ENCODE data around the gene GRIK1.
"Not testable (repeated sequence)": the region's sequence is repeated elsewhere in the genome, so short reads cannot be mapped to it uniquely, and the experiment has no call there.

GRIK1 gene

GRCh38 chr21:29621525-29621924 lies 318.3 kb downstream of the GRIK1 start:
- Histone ChIP-seq H3K9me3 (ENCODE audit: control insufficient read depth, low read length) (no peaks in the 10 kb centered on the region), H3K4me1 (ENCODE audit: control insufficient read depth, insufficient read depth, low read length, poor library complexity, severe bottlenecking) (no peaks in the 10 kb centered on the region), H3K4me3 (ENCODE audit: insufficient read depth, low read depth, low read length, poor library complexity, severe bottlenecking) (no peak overlapping the region), H3K27ac (ENCODE audit: insufficient read depth, low read length, poor library complexity, severe bottlenecking) (no peak overlapping the region), H3K36me3 (ENCODE audit: control insufficient read depth, insufficient read depth, low read length) (no peaks in the 10 kb centered on the region), H3K27me3 (replicated peaks; ENCODE audit: control insufficient read depth, insufficient read depth, low read length, poor library complexity, severe bottlenecking) (no peaks in the 10 kb centered on the region)
- no peak for DNase-seq

- DNase-seq: no peak
- Histone ChIP-seq H3K4me1 (ENCODE audit: control insufficient read depth, insufficient read depth, low read length, poor library complexity, severe bottlenecking) (no peaks in the 10 kb centered on the region), H3K9me3 (ENCODE audit: control insufficient read depth, low read length) (no peaks in the 10 kb centered on the region), H3K36me3 (ENCODE audit: control insufficient read depth, insufficient read depth, low read length) (no peaks in the 10 kb centered on the region), H3K4me3 (ENCODE audit: insufficient read depth, low read depth, low read length, poor library complexity, severe bottlenecking) (no peak overlapping the region), H3K27ac (ENCODE audit: insufficient read depth, low read length, poor library complexity, severe bottlenecking) (no peak overlapping the region), H3K27me3 (replicated peaks; ENCODE audit: control insufficient read depth, insufficient read depth, low read length, poor library complexity, severe bottlenecking) (no peaks in the 10 kb centered on the region)
These were observed 323.5 kb downstream of the GRIK1 start for GRCh38 chr21:29616209-29616751.

GRCh38 chr21:29613877-29614276 lies 325.9 kb downstream of the GRIK1 start:
- DNase-seq: no peak
- no peaks in the 10 kb centered on the region for H3K36me3 ChIP-seq (ENCODE audit: control insufficient read depth, insufficient read depth, low read length)
- no peaks in the 10 kb centered on the region for H3K27me3 ChIP-seq (replicated peaks; ENCODE audit: control insufficient read depth, insufficient read depth, low read length, poor library complexity, severe bottlenecking)

GRCh38 chr21:29613021-29613420 lies 326.8 kb downstream of the GRIK1 start:
- Histone ChIP-seq H3K4me3 (ENCODE audit: insufficient read depth, low read depth, low read length, poor library complexity, severe bottlenecking) (no peak overlapping the region), H3K9me3 (ENCODE audit: control insufficient read depth, low read length) (no peaks in the 10 kb centered on the region), H3K36me3 (ENCODE audit: control insufficient read depth, insufficient read depth, low read length) (no peaks in the 10 kb centered on the region), H3K4me1 (ENCODE audit: control insufficient read depth, insufficient read depth, low read length, poor library complexity, severe bottlenecking) (no peaks in the 10 kb centered on the region), H3K27me3 (replicated peaks; ENCODE audit: control insufficient read depth, insufficient read depth, low read length, poor library complexity, severe bottlenecking) (no peaks in the 10 kb centered on the region), H3K27ac (ENCODE audit: insufficient read depth, low read length, poor library complexity, severe bottlenecking) (no peak overlapping the region)
- no peak for DNase-seq

More at GRCh38 chr21:29613877-29614276, 325.9 kb downstream of the GRIK1 start:
- Histone ChIP-seq H3K4me3 (ENCODE audit: insufficient read depth, low read depth, low read length, poor library complexity, severe bottlenecking) (no peak overlapping the region), H3K9me3 (ENCODE audit: control insufficient read depth, low read length) (no peaks in the 10 kb centered on the region), H3K4me1 (ENCODE audit: control insufficient read depth, insufficient read depth, low read length, poor library complexity, severe bottlenecking) (no peaks in the 10 kb centered on the region), H3K27ac (ENCODE audit: insufficient read depth, low read length, poor library complexity, severe bottlenecking) (no peak overlapping the region)

- Histone ChIP-seq H3K4me3 (ENCODE audit: insufficient read depth, low read depth, low read length, poor library complexity, severe bottlenecking) (no peak overlapping the region), H3K36me3 (ENCODE audit: control insufficient read depth, insufficient read depth, low read length) (no peaks in the 10 kb centered on the region), H3K27ac (ENCODE audit: insufficient read depth, low read length, poor library complexity, severe bottlenecking) (no peak overlapping the region), H3K4me1 (ENCODE audit: control insufficient read depth, insufficient read depth, low read length, poor library complexity, severe bottlenecking) (no peaks in the 10 kb centered on the region), H3K9me3 (ENCODE audit: control insufficient read depth, low read length) (no peaks in the 10 kb centered on the region), H3K27me3 (replicated peaks; ENCODE audit: control insufficient read depth, insufficient read depth, low read length, poor library complexity, severe bottlenecking) (no peaks in the 10 kb centered on the region)
- DNase-seq: no peak
These were observed 328.9 kb downstream of the GRIK1 start for GRCh38 chr21:29610779-29611360.

- no peaks in the 10 kb centered on the region for H3K9me3 ChIP-seq (ENCODE audit: control insufficient read depth, low read length)
- no peak for DNase-seq
- H3K36me3 ChIP-seq (ENCODE audit: control insufficient read depth, insufficient read depth, low read length): no peaks in the 10 kb centered on the region
- H3K27ac ChIP-seq (ENCODE audit: insufficient read depth, low read length, poor library complexity, severe bottlenecking): no peak overlapping the region
- no peak overlapping the region for H3K4me3 ChIP-seq (ENCODE audit: insufficient read depth, low read depth, low read length, poor library complexity, severe bottlenecking)
- no peaks in the 10 kb centered on the region for H3K4me1 ChIP-seq (ENCODE audit: control insufficient read depth, insufficient read depth, low read length, poor library complexity, severe bottlenecking)
- no peaks in the 10 kb centered on the region for H3K27me3 ChIP-seq (replicated peaks; ENCODE audit: control insufficient read depth, insufficient read depth, low read length, poor library complexity, severe bottlenecking)
These were observed 333.2 kb downstream of the GRIK1 start for GRCh38 chr21:29606613-29607012.

GRCh38 chr21:29605219-29605618 lies 334.6 kb downstream of the GRIK1 start:
- not testable (repeated sequence) for H3K4me3 ChIP-seq (ENCODE audit: insufficient read depth, low read depth, low read length, poor library complexity, severe bottlenecking); H3K4me1 ChIP-seq (ENCODE audit: control insufficient read depth, insufficient read depth, low read length, poor library complexity, severe bottlenecking); H3K27me3 ChIP-seq (replicated peaks; ENCODE audit: control insufficient read depth, insufficient read depth, low read length, poor library complexity, severe bottlenecking); DNase-seq; H3K9me3 ChIP-seq (ENCODE audit: control insufficient read depth, low read length); H3K27ac ChIP-seq (ENCODE audit: insufficient read depth, low read length, poor library complexity, severe bottlenecking); H3K36me3 ChIP-seq (ENCODE audit: control insufficient read depth, insufficient read depth, low read length)

- H3K27ac ChIP-seq (ENCODE audit: insufficient read depth, low read length, poor library complexity, severe bottlenecking): no peak overlapping the region
- no peaks in the 10 kb centered on the region for H3K36me3 ChIP-seq (ENCODE audit: control insufficient read depth, insufficient read depth, low read length)
- H3K9me3 ChIP-seq (ENCODE audit: control insufficient read depth, low read length): no peaks in the 10 kb centered on the region
- no peaks in the 10 kb centered on the region for H3K27me3 ChIP-seq (replicated peaks; ENCODE audit: control insufficient read depth, insufficient read depth, low read length, poor library complexity, severe bottlenecking)
- no peak overlapping the region for H3K4me3 ChIP-seq (ENCODE audit: insufficient read depth, low read depth, low read length, poor library complexity, severe bottlenecking)
- DNase-seq: no peak
- no peaks in the 10 kb centered on the region for H3K4me1 ChIP-seq (ENCODE audit: control insufficient read depth, insufficient read depth, low read length, poor library complexity, severe bottlenecking)
These were observed 335.7 kb downstream of the GRIK1 start for GRCh38 chr21:29604076-29604475.

- Histone ChIP-seq H3K4me3 (ENCODE audit: insufficient read depth, low read depth, low read length, poor library complexity, severe bottlenecking) (no peak overlapping the region), H3K36me3 (ENCODE audit: control insufficient read depth, insufficient read depth, low read length) (no peaks in the 10 kb centered on the region), H3K27ac (ENCODE audit: insufficient read depth, low read length, poor library complexity, severe bottlenecking) (no peak overlapping the region), H3K9me3 (ENCODE audit: control insufficient read depth, low read length) (no peaks in the 10 kb centered on the region), H3K27me3 (replicated peaks; ENCODE audit: control insufficient read depth, insufficient read depth, low read length, poor library complexity, severe bottlenecking) (no peaks in the 10 kb centered on the region), H3K4me1 (ENCODE audit: control insufficient read depth, insufficient read depth, low read length, poor library complexity, severe bottlenecking) (no peaks in the 10 kb centered on the region)
- no peak for DNase-seq
These were observed 338.7 kb downstream of the GRIK1 start for GRCh38 chr21:29601047-29601446.

GRCh38 chr21:29586696-29587095 lies 353.1 kb downstream of the GRIK1 start:
- H3K27me3 ChIP-seq (replicated peaks; ENCODE audit: control insufficient read depth, insufficient read depth, low read length, poor library complexity, severe bottlenecking): no peaks in the 10 kb centered on the region
- no peaks in the 10 kb centered on the region for H3K4me1 ChIP-seq (ENCODE audit: control insufficient read depth, insufficient read depth, low read length, poor library complexity, severe bottlenecking)
- no peak overlapping the region for H3K27ac ChIP-seq (ENCODE audit: insufficient read depth, low read length, poor library complexity, severe bottlenecking)
- H3K9me3 ChIP-seq (ENCODE audit: control insufficient read depth, low read length): no peaks in the 10 kb centered on the region
- no peak overlapping the region for H3K4me3 ChIP-seq (ENCODE audit: insufficient read depth, low read depth, low read length, poor library complexity, severe bottlenecking)
- no peaks in the 10 kb centered on the region for H3K36me3 ChIP-seq (ENCODE audit: control insufficient read depth, insufficient read depth, low read length)
- DNase-seq: no peak
